ENCODE measurements around the gene ARHGEF16.

DNA sequence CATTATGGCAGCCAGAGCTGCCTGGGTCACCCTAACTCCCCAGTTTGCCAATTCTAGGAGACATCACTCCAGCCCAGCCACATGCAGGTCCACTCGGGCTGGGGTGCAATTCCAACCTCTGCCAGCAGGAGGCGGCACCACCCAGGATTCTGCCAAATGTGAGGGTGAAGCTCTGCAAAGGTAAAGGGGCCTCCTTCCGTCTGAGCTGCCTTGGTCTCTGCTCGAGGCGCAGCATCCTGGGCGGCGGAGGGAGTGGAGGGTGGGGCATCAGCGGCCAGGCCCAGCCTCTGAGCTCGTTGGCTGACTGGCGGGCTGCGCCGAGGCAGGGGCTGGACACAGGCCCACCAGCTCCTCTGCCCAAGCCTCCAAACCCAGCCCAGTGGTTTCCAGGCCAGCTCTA, 63.8 kb downstream of the ARHGEF16 start:
- TF ChIP-seq, protein P1, sequence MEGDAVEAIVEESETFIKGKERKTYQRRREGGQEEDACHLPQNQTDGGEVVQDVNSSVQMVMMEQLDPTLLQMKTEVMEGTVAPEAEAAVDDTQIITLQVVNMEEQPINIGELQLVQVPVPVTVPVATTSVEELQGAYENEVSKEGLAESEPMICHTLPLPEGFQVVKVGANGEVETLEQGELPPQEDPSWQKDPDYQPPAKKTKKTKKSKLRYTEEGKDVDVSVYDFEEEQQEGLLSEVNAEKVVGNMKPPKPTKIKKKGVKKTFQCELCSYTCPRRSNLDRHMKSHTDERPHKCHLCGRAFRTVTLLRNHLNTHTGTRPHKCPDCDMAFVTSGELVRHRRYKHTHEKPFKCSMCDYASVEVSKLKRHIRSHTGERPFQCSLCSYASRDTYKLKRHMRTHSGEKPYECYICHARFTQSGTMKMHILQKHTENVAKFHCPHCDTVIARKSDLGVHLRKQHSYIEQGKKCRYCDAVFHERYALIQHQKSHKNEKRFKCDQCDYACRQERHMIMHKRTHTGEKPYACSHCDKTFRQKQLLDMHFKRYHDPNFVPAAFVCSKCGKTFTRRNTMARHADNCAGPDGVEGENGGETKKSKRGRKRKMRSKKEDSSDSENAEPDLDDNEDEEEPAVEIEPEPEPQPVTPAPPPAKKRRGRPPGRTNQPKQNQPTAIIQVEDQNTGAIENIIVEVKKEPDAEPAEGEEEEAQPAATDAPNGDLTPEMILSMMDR (IDR thresholded peaks at IDR 0.05; ENCODE audit: poor library complexity), result peak; percentile 40
- TF ChIP-seq EZH2 (IDR thresholded peaks at IDR 0.05; ENCODE audit: borderline replicate concordance) (no peak), EZH2phosphoT487 (IDR thresholded peaks at IDR 0.05; ENCODE audit: low read depth, severe bottlenecking, unreplicated experiment) (no peak)
